ENCODE measurements around the gene BIRC3. TPM values are rescaled to one million over a fixed set of nuclear protein-coding genes. Genes with fewer than 3 reads are reported as not detected.

BIRC3 gene
- total and polyA plus RNA-seq, 2 of the 4 experiments (the other 2 are of a cell fraction): 2.2 to 5.0 TPM

DNA sequence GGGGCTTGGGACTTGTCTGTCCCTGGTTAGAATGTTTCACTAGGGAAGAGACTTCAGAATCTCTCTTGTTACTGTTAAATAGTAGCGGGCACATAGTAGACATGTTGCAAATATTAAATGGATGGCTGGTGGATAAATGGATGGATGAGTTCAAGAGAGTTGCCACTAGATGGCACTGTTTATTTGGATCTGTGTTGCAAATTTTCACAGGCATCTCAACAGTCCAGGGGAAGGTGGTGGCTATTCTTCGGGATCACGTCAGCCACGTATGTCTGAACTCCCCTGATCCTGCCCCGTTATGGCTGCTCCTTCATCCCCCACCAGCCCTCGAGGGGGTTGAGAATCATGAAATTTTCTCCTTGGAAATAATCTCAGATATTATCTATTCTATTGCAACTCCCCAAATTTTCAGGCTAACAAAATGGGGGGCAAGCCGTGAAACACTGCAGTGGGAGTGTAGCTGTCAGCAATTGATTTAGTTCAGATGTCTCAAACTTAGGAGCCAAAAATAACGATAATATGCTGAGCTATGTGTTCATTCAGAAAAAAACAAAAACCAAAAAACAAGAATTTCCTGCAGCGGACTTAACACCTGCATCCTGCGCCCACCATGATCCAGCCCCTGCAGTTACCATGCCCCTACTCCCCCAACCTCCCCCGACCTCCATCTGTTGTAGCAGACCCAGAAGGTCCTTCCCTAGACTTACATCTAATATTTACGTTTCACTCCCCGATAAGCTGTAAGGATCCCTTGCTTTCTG is 29.1 kb upstream of the BIRC3 start:
- CTCF ChIA-PET: interaction anchor here (0.9 to 3.3 kb wide), 6 partner anchors 8 to 378 kb away, joined by 3 to 14 read pairs (median 4); no protein-coding TSS in a partner anchor
- peak; percentile 82 for DNase-seq
- POLR2A ChIA-PET (ENCODE audit: unreplicated experiment): no interaction called here
- Histone ChIP-seq H3K14ac (replicated peaks; ENCODE audit: low read depth, low read length) (0 out of 2 replicates have a peak overlapping the region, but pooled peaks have one; percentile 12), H2BK20ac (ENCODE audit: low read depth, low read length) (no peak overlapping the region), H3K27ac (ENCODE audit: insufficient read depth, low read length) (no peak overlapping the region), H3K9me1 (ENCODE audit: insufficient read depth, low read length) (no peaks in the 10 kb centered on the region), H2AFZ (replicated peaks; ENCODE audit: low read length, poor library complexity) (peak overlapping the region; percentile 84), H4K5ac (ENCODE audit: low read depth, low read length) (no peak overlapping the region), H3K79me1 (ENCODE audit: low read depth in 1 of 2, low read length in 2 of 2) (no peaks in the 10 kb centered on the region), H3K27me3 (ENCODE audit: control insufficient read depth, insufficient read depth, low read length) (no peaks in the 10 kb centered on the region), H3K9me3 (ENCODE audit: control insufficient read depth, insufficient read depth, low read length) (no peaks in the 10 kb centered on the region), H3K36me3 (ENCODE audit: control insufficient read depth, insufficient read depth, low read length) (no peaks in the 10 kb centered on the region), H3K4me2 (ENCODE audit: low read depth, low read length) (peak overlapping the region; percentile 31; the same call in 1 of the 2 replicates), H2AK9ac (replicated peaks; ENCODE audit: low read depth, low read length, poor library complexity) (no peak overlapping the region), H3K4ac (ENCODE audit: low read depth, low read length) (peak overlapping the region; percentile 51; the same call in 1 of the 2 replicates), H4K91ac (ENCODE audit: insufficient read depth, low read depth, low read length) (no peak overlapping the region), H2BK5ac (ENCODE audit: low read depth, low read length, poor library complexity, severe bottlenecking) (no peak overlapping the region), H4K8ac (ENCODE audit: low read depth in 2 of 2, low read length in 2 of 2) (peak overlapping the region in 1 of 2 experiments; percentile 57; a peak in 1 of 4 replicates), H2BK120ac (ENCODE audit: low read depth, low read length) (peak overlapping the region; percentile 18), H3K4me1 (ENCODE audit: control insufficient read depth, insufficient read depth, low read length) (peaks cover 5% of the 10 kb centered on the region), H3K23ac (ENCODE audit: low read depth, low read length) (no peak overlapping the region), H3K56ac (ENCODE audit: extremely low read depth, insufficient read depth, low read length) (no peak overlapping the region), H4K20me1 (ENCODE audit: insufficient read depth, low read length) (no peaks in the 10 kb centered on the region), H2BK15ac (ENCODE audit: low read depth, low read length) (no peak overlapping the region; the same call in 2 of the 3 replicates), H3K18ac (ENCODE audit: low read depth, low read length) (no peak overlapping the region), H2AK5ac (ENCODE audit: low read depth, low read length) (no peak overlapping the region; the same call in 1 of the 2 replicates), H3K4me3 (ENCODE audit: insufficient read depth, low read depth, low read length) (no peak overlapping the region), H3K9ac (ENCODE audit: low read depth, low read length) (no peak overlapping the region)
- BruUV-seq (replicated peaks): no TSS peak
- 65% methylated on average over 3 of the region's 13 CpGs; no CpG with 5 or more reads in 1 of the 2 experiments for WGBS, 2 experiments (ENCODE audit: extremely low coverage in 2 of 2, insufficient read length in 1 of 2)
- TF ChIP-seq CEBPB (IDR thresholded peaks at IDR 0.05; ENCODE audit: low read depth, low read length): peak; percentile 37; the same call in 1 of the 2 replicates
- peak; percentile 79 for TF ChIP-seq RAD21 (IDR thresholded peaks at IDR 0.05; ENCODE audit: low read length)
- TF ChIP-seq SMC3 (IDR thresholded peaks at IDR 0.05; ENCODE audit: low read depth, low read length): peak; percentile 78
- TF ChIP-seq, protein P1, sequence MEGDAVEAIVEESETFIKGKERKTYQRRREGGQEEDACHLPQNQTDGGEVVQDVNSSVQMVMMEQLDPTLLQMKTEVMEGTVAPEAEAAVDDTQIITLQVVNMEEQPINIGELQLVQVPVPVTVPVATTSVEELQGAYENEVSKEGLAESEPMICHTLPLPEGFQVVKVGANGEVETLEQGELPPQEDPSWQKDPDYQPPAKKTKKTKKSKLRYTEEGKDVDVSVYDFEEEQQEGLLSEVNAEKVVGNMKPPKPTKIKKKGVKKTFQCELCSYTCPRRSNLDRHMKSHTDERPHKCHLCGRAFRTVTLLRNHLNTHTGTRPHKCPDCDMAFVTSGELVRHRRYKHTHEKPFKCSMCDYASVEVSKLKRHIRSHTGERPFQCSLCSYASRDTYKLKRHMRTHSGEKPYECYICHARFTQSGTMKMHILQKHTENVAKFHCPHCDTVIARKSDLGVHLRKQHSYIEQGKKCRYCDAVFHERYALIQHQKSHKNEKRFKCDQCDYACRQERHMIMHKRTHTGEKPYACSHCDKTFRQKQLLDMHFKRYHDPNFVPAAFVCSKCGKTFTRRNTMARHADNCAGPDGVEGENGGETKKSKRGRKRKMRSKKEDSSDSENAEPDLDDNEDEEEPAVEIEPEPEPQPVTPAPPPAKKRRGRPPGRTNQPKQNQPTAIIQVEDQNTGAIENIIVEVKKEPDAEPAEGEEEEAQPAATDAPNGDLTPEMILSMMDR (conservative IDR thresholded peaks at IDR 0.05; ENCODE audit: low read depth, low read length): peak; percentile 81
- no peak for TF ChIP-seq MAFK (IDR thresholded peaks at IDR 0.05; ENCODE audit: low read depth, low read length)
- TF ChIP-seq RCOR1 (IDR thresholded peaks at IDR 0.05; ENCODE audit: insufficient replicate concordance, low read length): no peak
- in situ Hi-C loops (cut with MboI; ENCODE audit: low sequenced_read_pairs): loop anchor here (5.0 to 25.0 kb wide), 2 partner anchors 99 to 209 kb away; no protein-coding TSS in a partner anchor
- intact Hi-C loops (cut with micrococcal nuclease): loop anchor here (1.0 to 10.0 kb wide), 7 partner anchors 53 to 423 kb away; partner anchors contain the start of gene BIRC2
- dilution Hi-C loops (cut with HindIII; ENCODE audit: low sequenced_read_pairs, unreplicated experiment): no loop called here
- peak; percentile 85 for ATAC-seq (ENCODE audit: low read depth)

Measured in IMR-90 (cell line).